Urinary bladder (tissue), 4 donors: Measurements from ENCODE around the gene MAN2A1. TPM values are rescaled to one million over a fixed set of nuclear protein-coding genes. Genes with fewer than 3 reads are reported as not detected.
"Not testable (repeated sequence)": the region's sequence is repeated elsewhere in the genome, so short reads cannot be mapped to it uniquely, and the experiment has no call there.

Source experiments
- DNase-seq: peaks from one replicate; pipeline ENCODE4 v3.0.0-alpha.2; 2015; ENCODE audit errors: extremely low spot score
- H3K27ac ChIP-seq: one replicate; pipeline ENCODE4 v1.5.1; 2013; ENCODE audit warnings: low read depth, mild to moderate bottlenecking, moderate library complexity
- H3K36me3 ChIP-seq: one replicate; pipeline ENCODE4 v1.6.1; 2013; ENCODE audit warnings: mild to moderate bottlenecking, moderate library complexity; ENCODE audit not compliant: insufficient read depth
- H3K4me1 ChIP-seq: one replicate; pipeline ENCODE4 v1.6.1; 2013; ENCODE audit warnings: mild to moderate bottlenecking, moderate library complexity; ENCODE audit not compliant: insufficient read depth
- H3K4me3 ChIP-seq: one replicate; pipeline ENCODE4 v1.5.1; 2013; ENCODE audit warnings: low read depth, low read length
- WGBS: extraction: QIAGEN DNeasy Blood & Tissue Kit; methylation state at CpG from one replicate; pipeline ENCODE4 v1.1.7; 2013; 5-methylcytosine and 5-hydroxymethylcytosine counted together
- polyA plus RNA-seq: library from polyadenylated mRNA; stranded (reverse); fragments of 200-250 nt; gene quantifications from one replicate; pipeline ENCODE4 v1.2.3, GENCODE V29; 2013
- total RNA-seq: library from RNA; depleted of rRNA; stranded (reverse); fragments of >200 nt; gene quantifications from one replicate; pipeline ENCODE4 v1.2.3, GENCODE V29; 2014
- donor health status: healthy with polysubstance abuse.
- donor health status: healthy.

MAN2A1 gene
- total and polyA plus RNA-seq, 2 donors = 22.5 to 125 TPM

- 70% methylated on average over 2 of the region's 2 CpGs for WGBS
- H3K4me3 ChIP-seq = no peak overlapping the region
- H3K36me3 ChIP-seq = no peaks in the 10 kb centered on the region
- H3K27ac ChIP-seq = no peak overlapping the region
- H3K4me1 ChIP-seq = no peaks in the 10 kb centered on the region
- DNase-seq = no peak
Measured at GRCh38 chr5:109868737-109869136, 179.0 kb downstream of the MAN2A1 start.

DNA sequence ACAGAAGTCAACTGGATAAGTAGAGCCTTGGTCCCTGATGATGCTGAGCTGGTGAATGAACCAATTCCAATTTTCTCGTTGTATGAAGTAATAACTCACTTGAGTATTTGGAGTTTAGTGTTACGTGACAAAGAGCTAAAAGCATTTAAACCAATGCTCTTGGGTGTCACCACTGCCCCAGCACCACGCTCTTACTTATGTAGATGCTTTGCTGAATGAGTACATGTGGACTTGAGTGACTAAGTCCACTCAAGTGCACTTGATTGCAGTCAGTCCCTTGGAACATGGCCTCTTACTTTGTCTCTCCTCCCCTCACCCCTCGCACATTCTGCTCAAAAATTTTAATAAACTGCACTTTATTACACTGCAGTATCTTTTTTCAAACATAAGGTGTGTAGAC is 184.0 kb downstream of the MAN2A1 start:
- Histone ChIP-seq H3K4me3 (no peak overlapping the region), H3K27ac (no peak overlapping the region), H3K36me3 (no peaks in the 10 kb centered on the region), H3K4me1 (no peaks in the 10 kb centered on the region)
- WGBS = 97% methylated on average over 4 of the region's 4 CpGs
- no peak for DNase-seq

DNA sequence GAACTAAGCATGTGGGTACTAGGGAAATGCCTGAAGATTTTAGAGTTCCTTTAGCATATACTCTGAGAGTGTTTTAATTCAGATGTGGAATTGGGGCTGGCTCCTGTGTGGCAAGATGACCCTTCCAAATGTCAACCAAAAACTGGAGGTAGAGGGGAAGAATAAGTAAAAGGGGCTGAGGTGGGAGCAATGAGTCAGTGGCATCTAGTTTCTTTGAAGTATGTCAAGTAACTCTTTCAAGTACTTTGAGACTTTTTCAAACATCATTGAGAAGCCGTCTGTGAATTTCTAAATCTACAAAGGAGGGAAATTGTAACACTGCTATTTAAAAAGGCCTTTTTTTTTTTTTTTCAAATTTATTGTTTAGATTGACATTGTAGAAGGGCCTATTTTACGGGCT is 184.4 kb downstream of the MAN2A1 start:
- DNase-seq = no peak
- H3K36me3 ChIP-seq = no peaks in the 10 kb centered on the region
- WGBS = 96% methylated on average over 2 of the region's 2 CpGs
- no peaks in the 10 kb centered on the region for H3K4me1 ChIP-seq
- no peak overlapping the region for H3K4me3 ChIP-seq
- no peak overlapping the region for H3K27ac ChIP-seq

- Histone ChIP-seq H3K36me3 (no peaks in the 10 kb centered on the region), H3K4me1 (no peaks in the 10 kb centered on the region), H3K4me3 (no peak overlapping the region), H3K27ac (no peak overlapping the region)
- no peak for DNase-seq
- WGBS = 72% methylated on average over 6 of the region's 6 CpGs
Measured at GRCh38 chr5:109876030-109876725, 186.5 kb downstream of the MAN2A1 start.

GRCh38 chr5:109876941-109877669 is 187.4 kb downstream of the MAN2A1 start:
- Histone ChIP-seq H3K4me3 (no peak overlapping the region), H3K27ac (no peak overlapping the region), H3K4me1 (no peaks in the 10 kb centered on the region), H3K36me3 (no peaks in the 10 kb centered on the region)
- 91% methylated on average over 10 of the region's 10 CpGs for WGBS
- DNase-seq = no peak

DNA sequence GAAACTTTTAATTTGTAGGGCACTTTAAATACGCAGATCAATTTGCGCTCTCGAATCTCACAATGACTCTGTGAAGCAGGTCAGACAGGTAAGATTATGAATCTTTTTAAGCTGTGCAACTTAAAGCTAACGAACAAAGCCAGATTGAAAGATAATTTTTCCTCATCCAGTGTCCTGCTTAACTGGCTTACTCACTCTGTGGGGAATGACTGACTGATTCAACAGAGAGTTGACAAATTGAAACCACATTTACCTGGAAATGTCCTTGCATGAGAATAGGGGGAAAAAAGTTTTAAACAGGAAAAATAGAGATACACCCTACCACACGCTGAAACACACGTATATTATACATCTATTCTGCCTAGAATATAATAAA is 187.9 kb downstream of the MAN2A1 start:
- 92% methylated on average over 6 of the region's 6 CpGs for WGBS
- H3K27ac ChIP-seq = no peak overlapping the region
- no peak overlapping the region for H3K4me3 ChIP-seq
- H3K36me3 ChIP-seq = no peaks in the 10 kb centered on the region
- H3K4me1 ChIP-seq = no peaks in the 10 kb centered on the region
- no peak for DNase-seq

GRCh38 chr5:109878887-109879286 is 189.2 kb downstream of the MAN2A1 start:
- no peaks in the 10 kb centered on the region for H3K36me3 ChIP-seq
- H3K4me3 ChIP-seq = no peak overlapping the region
- no peak for DNase-seq
- no peaks in the 10 kb centered on the region for H3K4me1 ChIP-seq
- no peak overlapping the region for H3K27ac ChIP-seq
- 90% methylated on average over 5 of the region's 5 CpGs for WGBS

DNA sequence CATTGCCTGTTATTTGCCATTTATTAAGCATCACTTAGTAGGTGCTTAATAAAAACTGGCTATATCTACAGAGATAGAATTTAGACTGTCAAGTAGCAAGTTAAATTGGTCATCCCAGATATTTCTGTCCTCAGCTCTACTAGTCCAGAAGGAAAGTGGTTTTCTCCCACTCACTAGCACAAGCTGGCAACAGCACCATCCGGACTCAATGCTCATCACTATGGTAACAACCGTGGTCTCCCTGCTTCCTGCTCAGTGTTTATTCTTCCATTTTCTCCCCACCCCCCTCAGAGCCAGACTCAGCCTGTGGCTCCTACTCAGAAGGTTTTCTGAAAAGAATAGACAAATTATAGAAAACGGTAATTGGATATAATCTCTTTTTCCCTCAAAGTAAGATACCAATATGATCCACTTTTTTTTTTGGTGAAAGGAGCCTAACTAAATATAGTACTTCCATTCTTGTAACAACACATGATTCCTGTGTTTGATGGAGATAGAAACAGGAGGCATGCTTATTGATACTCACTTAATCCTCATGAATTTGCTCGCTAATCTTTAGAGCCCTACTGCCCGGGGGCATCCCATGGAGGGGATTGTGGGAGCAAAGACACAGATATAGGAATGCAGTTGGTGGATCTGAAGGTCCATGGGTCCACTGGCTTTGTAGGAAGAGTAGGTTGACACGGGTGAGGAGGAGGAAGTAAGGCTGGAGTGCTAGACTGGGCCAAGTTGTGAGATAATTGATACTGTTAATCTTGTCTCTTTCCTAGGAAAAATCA is 191.4 kb downstream of the MAN2A1 start:
- no peak overlapping the region for H3K27ac ChIP-seq
- H3K36me3 ChIP-seq = no peaks in the 10 kb centered on the region
- DNase-seq = no peak
- no peak overlapping the region for H3K4me3 ChIP-seq
- WGBS = 68% methylated on average over 6 of the region's 6 CpGs
- H3K4me1 ChIP-seq = no peaks in the 10 kb centered on the region

GRCh38 chr5:109882546-109882945 is 192.8 kb downstream of the MAN2A1 start:
- Histone ChIP-seq H3K4me3 (no peak overlapping the region), H3K4me1 (no peaks in the 10 kb centered on the region), H3K27ac (no peak overlapping the region), H3K36me3 (no peaks in the 10 kb centered on the region)
- DNase-seq = no peak

DNA sequence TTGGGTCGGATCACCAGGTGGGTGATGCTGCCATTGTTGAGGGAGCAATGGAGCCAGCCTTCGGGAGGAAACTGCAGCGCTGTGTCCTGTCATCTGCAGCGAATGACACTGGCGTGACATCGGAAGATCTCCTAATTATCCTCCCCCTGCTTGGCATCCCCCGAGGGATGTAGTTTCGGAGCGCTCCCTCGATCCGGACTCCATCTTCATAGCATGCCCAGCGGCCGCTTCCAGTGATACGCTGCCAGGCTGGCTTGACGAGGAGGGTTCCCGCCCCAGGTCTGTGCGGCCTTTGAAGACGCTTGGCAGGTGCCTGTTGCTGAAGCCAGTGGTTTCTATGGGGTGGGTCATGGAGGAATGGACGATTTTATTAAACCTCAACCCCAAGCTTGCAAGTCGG is 194.9 kb downstream of the MAN2A1 start:
- 97% methylated on average over 20 of the region's 20 CpGs for WGBS
- Histone ChIP-seq H3K36me3 (no peaks in the 10 kb centered on the region), H3K4me1 (no peaks in the 10 kb centered on the region), H3K4me3 (no peak overlapping the region), H3K27ac (no peak overlapping the region)
- no peak for DNase-seq

- WGBS = 90% methylated on average over 28 of the region's 28 CpGs
- Histone ChIP-seq H3K36me3 (no peaks in the 10 kb centered on the region), H3K27ac (no peak overlapping the region), H3K4me3 (no peak overlapping the region), H3K4me1 (no peaks in the 10 kb centered on the region)
- no peak for DNase-seq
Measured at GRCh38 chr5:109885205-109885604, 195.5 kb downstream of the MAN2A1 start.

- WGBS = 46% methylated on average over 1 of the region's 1 CpG
- no peak for DNase-seq
- Histone ChIP-seq H3K36me3 (no peaks in the 10 kb centered on the region), H3K27ac (no peak overlapping the region), H3K4me1 (no peaks in the 10 kb centered on the region), H3K4me3 (no peak overlapping the region)
Measured at GRCh38 chr5:109888989-109889388, 199.3 kb downstream of the MAN2A1 start.

DNA sequence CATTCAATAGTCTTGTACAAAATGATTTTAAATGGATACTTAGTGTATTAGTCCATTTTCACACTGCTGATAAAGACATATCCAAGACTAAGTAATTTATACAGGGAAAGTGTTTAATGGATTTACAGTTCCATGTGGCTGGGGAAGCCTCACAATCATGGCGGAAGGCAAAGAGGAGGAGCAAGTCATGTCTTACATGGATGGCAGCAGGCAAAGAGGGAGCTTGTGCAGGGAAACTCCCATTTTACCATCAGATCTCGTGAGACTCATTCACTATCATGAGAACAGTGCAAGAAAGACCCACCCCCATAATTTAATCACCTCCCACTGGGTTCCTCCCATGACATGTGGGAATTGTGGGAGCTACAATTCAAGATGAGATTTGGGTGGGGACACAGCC is 203.5 kb downstream of the MAN2A1 start:
- H3K4me3 ChIP-seq, H3K27ac ChIP-seq, DNase-seq, H3K4me1 ChIP-seq, H3K36me3 ChIP-seq: not testable (repeated sequence)
- 90% methylated on average over 2 of the region's 2 CpGs for WGBS
